HG03432 (cell line): Measurements from ENCODE around the gene RNF207.
"Not testable (repeated sequence)": the region's sequence is repeated elsewhere in the genome, so short reads cannot be mapped to it uniquely, and the experiment has no call there.

Experiments
- ATAC-seq: cut with Tn5 transposase; IDR thresholded peaks from one replicate; pipeline ENCODE4 v1.9.1; 2021; ENCODE audit warnings: mild to moderate bottlenecking, moderate library complexity; ENCODE audit not compliant: unreplicated experiment

Gene RNF207

DNA sequence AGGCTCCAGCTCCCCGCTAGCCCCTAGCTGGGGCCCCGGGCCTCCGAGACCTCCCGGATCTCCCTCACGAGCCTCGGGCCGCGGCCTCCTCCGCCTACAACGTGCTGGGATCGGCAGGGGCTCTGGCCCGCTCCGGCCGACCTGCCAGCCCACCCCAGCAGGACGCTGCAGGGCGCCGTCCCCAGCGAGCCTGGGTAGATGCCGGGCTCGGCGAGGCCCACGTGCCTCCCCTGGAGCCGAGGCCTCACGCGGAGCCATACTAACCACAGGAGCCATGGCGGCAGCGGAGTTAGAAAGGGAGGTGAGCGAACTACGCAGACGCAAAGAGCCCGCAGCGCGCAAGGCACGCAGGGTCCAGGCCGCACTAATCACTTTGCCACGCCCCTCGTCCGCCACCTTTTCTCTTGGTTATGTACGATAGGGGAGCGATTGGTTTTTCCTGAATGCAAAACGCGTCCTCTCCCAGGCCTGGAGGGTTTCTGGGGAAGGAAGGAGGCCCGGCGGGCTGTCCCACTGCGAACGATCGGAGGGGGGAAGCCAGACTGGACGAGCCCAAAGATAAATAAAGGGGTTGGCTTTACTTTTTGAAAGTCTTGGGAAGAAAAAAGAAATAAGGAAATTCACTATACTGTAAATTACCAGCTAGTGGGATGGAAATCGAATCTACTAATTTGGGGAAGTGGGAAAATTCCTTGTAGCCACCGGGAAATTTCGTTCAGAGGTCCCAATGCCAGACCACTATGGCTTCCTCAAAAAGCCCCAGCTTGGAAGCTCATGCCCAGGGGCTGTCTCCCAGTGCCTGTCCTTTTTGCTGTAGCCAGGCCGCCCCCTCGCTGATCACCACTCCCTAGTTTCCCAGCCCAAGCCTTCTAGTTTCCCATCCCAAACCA is 6.4 kb upstream of the RNF207 start, which contains the start of gene RPL22:
Gene RPL22, minus strand, starts transcription at position 298 of the 890 bp plus-strand sequence. Its CDS starts 22 bp downstream, at position 276.
- peak; percentile 96 for ATAC-seq

DNA sequence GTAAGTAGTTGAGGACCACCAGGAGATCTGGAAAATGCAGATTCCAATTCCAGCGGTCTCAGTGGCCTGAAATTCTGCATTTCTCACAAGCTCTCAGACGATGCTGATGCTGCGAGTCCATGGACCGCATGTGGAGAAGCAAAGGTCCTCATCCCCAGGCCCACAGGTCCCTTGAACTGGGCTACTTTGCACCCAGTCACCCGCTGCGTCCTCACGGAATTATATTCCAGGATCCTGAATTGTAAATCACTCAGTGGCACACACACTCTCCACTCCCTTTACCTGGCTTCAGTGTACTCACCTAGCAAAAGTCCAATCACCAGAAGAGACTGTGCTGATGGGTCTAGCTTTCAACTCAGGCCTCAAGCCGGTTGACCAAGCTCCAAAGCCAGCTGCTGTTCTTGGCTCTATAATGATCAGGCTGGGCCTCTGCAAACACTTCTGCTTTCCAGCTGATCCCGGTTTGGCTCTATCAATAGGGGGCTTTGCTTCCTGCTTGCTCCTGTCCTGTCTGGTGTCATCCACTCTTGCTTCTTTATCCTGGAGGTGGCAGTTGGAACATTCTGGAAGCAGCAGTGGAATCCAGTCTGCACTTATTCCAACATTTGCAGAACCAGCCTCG is 5.6 kb upstream of the RNF207 start:
- no peak for ATAC-seq

DNA sequence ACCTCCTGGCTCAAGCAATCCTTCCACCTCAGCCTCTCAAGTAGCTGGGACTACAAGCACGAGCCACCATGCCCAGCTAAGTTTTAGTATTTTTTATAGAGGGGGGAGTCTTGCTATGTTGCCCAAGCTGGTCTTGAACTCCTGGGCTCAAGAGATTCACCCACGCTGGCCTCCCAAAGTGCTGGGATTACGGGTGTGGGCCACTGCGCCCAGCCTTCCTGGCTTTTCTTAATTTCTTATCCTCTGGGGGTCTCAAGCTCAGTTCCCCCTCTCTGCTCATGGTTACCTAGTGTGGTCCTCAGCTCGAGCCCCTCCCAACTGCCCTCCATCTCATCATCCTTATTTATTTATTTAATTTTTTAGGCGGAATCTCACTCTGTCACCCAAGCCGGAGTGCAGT is 3.7 kb upstream of the RNF207 start:
- no peak for ATAC-seq

DNA sequence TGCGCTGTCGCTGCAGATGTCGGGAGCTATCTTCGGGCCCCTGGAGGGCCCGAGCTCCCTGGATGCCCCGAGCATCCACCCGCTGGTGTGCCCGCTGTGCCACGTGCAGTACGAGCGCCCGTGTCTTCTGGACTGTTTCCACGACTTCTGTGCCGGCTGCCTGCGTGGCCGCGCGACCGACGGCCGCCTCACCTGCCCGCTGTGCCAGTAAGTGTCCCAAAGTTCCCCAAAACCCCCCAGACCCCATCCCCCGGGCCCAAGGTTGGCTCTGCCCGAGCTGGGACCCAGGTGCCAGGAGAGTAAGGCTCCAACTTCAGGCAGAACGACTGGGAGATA is 569 bp downstream of the RNF207 start:
- no peak for ATAC-seq

DNA sequence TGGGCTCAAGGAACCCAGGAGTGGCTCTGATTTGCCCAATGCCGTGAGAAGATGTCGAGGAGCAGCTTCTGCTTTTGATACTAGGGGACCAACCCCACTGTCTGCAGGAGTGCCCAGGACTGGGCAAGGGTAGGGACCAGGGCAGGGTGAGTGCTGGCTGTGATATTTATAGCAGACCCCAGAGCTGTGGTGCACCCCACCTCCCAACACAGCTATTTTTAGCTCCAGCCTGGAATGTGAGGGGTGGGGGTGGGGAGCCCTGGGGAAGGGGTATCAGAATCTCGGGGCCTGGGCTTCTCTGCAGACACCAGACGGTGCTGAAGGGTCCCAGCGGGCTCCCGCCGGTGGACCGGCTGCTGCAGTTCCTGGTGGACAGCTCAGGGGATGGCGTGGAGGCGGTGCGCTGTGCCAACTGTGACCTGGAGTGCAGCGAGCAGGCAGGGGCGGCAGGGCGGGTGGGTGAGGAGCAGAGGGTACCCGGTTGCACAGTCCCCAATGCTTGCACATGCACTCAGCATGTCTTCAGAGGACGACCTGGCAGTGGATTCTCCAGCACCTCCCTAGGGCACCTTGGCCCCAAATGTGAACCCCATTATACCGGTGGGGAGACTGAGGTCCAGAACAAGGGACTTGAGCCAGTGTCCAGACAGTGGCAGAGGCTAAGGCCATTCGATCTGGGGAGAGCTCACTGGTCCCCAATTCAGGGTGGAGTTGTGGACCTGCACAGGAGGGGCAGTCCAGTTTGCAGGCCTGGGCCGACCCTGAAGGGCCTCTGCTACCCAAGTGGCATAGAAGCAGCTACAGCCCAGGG is 1.4 kb downstream of the RNF207 start:
- no peak for ATAC-seq

DNA sequence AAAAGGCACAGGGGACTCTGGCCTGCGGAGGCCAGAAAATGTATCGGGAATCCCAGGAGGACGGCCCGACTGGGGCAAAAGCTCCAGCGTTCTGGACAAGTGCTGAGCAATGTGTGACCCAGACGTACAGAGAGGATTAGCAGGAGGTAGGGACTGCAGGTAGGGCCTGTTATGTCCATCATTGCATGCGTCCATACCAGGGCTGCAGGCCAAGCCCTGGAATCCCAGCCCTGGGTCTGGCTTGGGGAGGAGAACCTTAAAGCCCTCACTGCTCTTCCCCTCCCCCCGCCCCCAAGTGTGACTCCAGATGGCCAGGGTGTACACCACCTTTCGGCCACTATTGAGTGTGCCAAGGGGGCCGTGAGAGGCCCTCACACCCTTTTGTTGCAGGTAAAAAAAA is 2.0 kb downstream of the RNF207 start:
- ATAC-seq = no peak

DNA sequence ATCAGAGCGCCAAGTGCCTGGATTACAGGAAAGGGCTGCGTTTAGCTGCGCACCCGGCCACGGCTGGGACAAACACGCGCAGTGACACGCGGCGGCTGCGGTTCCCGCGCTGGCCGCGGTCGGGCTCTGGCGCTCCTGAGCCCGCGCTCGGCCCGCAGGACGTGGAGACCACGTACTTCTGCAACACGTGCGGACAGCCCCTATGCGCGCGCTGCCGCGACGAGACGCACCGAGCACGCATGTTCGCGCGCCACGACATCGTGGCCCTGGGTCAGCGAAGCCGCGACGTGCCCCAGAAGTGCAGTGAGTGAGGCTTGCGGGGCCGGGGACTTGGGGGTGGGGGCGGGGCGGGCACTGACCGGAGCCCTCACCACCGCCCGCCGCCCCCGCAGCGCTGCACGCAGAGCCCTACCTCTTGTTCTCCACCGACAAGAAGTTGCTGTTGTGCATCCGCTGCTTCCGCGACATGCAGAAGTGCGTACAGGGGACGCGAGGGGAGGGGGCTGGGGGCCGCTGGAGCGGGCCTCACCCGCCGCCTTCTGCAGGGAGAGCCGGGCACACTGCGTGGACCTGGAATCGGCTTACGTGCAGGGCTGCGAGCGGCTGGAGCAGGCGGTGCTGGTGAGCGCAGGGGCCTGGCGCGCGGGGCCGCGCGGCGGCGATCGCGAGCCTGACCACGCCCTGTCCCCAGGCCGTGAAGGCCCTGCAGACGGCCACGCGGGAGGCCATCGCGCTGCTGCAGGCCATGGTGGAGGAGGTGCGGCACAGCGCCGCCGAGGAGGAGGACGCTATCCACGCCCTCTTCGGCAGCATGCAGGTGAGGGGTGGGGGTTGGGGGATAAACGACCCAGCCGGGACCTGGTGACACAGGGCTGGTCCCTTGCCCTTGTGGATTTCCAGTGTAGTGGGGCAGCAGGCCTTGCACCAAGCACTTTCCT is 3.1 kb downstream of the RNF207 start:
- ATAC-seq = peak; percentile 28

DNA sequence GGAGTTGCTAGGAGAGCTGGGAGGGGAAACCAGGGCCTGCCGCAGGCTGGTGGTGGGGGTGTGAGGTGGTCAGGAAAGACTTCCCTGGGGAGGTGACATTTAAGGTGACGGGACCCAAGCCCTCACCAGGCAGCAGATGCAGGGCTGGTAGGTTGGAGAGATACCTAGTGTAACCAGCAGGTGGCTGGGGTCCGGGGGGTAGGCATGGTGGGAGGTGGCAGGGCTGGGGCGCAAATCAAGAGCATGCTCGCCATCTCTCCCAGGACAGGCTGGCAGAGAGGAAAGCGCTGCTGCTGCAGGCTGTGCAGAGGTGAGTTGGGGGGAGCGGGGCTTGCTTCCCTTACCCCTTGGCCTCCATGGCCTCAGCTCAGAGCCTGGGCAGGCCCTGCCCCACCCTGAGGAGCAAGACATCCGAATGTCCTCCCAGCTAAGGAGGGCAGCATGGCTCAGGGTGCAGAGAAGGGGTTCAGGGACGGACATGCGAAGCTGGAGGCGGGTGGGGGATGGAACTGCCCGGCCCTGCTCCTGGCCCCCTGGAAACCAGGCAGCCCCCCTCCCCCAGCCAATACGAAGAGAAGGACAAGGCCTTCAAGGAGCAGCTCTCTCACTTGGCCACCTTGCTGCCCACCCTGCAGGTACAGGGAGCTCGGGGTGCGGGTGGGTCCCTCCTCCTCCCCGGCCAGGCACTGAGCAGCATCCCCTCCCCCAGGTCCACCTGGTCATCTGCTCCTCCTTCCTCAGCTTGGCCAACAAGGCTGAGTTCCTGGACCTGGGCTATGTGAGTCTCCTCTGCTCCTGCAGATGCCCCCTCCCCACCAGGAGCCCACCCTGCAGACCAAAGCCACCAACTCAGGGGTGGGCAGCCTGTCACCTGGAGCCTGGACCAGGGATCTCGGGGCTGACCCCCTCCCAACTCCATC is 4.0 kb downstream of the RNF207 start:
- ATAC-seq = no peak

DNA sequence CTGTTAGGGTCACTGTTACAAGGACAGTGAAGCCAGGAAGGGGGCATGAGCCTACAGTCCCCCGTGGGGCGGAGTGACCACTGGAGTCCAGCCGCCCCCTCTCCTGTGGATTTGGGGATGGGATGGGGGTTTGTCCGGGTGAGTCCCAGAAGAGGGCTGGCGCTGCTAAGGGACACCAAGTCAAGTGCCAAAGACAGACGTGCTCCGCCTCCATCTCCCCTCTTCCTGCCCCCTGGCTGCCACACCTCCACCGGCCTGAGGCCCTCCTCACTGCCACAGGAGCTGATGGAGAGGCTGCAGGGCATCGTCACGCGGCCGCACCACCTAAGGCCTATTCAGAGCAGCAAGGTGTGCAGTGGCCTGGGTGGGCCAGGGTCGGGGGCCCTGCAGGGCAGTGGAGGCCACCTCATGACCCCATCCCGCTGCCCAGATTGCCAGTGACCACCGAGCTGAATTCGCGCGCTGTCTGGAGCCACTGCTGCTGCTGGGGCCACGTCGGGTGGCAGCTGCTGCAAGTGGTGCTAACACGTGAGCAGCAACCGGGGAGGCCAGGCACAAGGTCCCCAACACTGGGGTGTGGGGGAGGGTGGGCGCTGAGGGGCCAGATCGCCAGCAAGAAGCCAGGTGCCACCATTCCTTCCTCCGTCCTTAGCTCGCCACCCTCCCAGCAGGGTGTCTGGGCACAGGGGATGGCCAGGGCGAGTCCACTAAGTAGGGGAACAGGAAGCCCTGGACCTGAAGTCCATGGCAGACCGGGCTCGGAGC is 4.9 kb downstream of the RNF207 start:
- no peak for ATAC-seq

DNA sequence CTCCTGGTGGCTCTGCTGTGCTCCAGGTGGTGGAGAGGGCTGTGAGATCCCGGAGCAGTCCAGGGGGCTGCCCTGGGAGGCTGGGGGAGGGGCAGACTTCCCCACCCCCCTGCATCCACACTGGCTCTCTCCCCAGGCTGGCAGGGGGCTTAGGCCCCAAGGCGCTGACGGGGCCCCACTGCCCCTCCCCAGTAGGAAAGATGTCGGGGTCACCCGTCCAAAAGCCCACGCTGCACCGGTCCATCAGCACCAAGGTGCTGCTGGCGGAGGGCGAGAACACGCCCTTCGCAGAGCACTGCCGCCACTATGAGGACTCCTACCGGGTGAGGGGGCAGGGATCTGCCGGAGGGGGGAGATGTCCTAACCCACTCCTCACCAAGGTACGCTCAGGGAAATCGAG is 5.8 kb downstream of the RNF207 start:
- no peak for ATAC-seq

DNA sequence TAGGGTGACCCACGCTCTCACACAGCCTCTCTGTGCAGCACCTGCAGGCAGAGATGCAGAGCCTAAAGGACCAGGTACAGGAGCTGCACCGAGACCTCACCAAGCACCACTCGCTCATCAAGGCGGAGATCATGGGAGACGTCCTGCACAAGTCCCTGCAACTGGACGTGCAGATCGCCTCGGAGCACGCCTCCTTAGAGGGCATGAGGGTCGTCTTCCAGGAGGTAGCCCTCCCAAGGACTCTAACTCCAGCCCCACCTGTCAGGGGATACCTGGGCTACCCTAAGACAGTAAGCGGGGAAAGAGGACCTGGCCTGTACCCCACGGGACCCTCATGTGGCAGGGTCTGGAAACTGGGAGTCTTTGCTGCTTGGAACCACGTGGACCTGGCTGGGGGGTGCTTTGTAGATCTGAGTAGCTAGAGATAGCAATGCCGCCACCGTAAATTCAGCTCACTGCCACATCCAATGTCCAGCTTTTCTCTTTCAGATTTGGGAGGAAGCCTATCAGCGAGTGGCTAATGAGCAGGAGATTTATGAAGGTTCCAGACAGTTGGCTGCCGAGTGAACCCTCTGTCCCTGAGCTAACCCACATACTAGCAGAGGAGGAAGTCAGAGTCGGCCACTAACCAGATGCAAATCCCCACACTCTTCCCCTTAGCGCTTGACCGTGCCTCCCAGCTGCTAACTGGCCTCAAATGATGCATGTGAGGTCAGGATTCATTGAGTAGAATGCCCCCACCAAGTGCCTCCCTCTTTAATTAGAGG is 6.5 kb downstream of the RNF207 start:
- ATAC-seq = no peak

DNA sequence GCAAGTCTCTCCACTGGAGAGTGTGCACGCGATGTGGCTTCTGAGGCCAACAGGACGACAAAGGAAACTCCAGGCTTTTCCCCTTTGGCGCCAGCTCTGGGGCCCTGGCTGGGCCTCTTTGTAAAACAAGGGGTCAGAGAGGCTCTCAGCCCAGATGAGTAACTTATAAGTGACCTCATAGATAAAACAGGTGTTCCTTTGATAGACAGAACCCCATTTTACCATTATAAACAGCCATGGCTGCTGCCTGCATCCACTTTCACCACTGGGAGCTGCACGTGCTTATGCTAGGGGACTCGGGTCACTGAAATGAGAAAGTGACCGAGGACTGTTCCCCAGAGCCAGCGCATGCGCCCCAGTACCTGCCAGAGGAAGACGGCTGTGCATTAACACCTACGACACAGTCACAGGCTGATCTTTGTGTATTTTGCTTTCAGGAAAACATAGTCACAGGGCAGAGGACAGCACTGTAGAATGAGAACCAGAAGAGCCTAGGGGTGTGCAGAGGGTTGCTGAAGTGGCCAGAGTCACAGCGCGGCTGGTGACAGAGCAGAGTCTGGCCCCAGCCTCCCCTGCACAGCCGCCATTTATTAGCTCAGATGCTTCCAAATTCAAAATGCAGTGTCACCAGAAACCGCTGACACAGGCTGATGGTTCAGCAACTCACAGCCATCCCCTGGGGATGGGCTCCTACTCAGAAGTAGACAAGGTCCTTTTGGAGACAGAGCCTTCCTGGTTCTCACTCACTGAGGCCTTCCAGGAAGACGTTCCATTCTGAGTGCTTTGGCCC is 12.7 kb downstream of the RNF207 start:
- ATAC-seq = no peak

DNA sequence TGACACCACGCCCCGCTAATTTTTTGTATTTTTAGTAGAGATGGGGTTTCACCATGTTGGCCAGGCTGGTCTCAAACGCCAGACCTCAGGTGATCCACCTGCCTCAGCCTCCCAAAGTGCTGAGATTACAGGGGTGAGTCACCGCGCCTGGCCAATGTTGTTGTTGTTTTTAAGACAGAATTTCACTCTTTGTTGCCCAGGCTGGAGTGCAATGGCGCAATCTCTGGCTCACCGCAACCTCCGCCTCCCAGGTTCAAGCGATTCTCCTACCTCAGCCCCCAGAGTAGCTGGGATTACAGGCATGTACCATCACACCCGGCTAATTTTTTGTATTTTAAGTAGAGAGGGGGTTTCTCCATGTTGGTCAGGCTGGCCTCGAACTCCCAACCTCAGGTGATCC is 13.7 kb downstream of the RNF207 start:
- not testable (repeated sequence) for ATAC-seq

DNA sequence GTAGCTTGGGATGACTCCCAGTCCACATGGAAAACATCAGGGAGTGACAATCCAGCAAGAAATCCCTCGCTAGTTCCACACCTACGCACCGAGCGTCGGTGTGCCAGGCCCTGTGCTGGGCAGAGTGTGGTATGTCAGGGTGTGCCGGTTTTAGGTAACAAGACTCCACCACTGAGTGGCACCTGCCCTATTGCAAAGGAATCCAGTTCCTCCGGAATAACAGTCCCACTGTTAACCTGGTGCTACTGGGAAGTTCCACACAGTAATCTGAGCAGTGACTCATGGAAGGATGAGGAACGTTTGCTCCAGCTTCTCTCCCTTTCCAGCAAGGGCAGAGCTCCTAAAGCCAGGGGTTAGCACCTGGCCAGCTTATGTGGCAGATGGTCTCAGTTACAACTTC is 14.3 kb downstream of the RNF207 start:
- ATAC-seq = no peak

DNA sequence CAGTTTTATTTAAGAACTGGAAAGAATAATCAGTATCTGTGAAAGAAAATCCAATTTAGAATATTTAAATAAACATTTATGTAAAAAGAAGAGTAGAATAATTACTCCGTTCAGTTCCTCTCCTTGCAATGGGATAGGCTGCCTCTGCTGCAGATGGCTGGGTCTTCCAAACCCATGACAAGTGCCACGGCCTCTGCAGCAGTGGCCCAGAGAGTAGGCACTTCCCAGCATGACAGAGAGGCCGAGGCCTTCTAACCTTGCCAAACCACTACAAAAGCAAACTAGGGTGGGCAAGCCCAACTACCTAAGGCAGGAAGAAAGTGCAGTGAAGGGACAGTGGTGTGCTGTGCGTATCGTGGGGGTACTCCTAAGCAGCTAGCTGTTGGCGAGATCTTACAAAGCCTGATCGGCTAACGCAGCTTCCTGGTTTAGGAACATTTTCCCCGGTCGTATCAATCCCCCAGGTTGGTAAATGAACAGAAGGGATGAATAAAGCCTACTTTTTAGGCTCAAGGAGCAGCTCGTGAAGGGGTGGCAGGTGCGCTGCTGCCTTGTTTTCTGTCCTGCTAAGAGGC is 15.4 kb downstream of the RNF207 start:
- ATAC-seq = no peak

DNA sequence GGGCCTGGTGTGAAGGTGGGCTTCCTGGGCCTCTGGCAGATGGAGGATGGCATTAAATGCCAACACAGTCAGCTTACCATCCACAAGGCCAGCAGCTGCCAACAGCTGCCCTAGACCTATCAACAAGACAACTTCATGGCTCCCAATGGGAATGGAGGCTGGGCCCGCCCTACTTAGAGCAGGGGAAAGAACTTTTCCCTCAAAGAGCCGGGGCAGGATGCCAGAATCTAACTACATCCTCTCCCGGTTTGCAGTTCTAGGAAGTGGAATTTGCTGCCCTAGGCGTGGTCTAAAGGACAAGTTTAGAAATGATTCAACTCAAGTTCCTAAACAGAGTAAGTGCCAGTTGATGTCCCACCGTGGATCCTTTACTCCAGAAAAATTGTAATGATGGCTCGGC is 16.7 kb downstream of the RNF207 start:
- ATAC-seq = no peak

DNA sequence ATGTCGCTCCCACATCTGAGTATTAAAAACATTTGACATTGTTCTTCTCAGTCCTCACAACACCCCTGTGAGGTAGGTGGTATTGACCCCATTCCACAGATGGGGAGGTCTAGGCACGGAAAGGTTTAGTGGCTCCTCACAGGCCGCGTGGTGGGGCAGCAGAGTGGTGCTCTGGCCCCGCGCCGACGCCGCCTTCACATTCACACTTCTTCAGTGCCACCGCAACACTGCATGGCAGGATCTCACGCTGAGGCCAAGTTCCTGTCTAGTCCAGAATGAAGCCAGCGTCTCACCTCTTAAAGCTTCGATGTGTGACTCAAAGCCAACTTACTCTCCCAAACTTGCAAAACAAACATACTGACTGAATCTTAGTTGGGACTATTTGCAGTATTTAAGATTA is 17.7 kb downstream of the RNF207 start:
- no peak for ATAC-seq
